SU-DHL-6 (cell line): ENCODE data around the gene OR6X1.

Experiments used
- H2AFZ ChIP-seq: fragments of 200-600 bp; sonication (generic); 2 replicates; pipeline ENCODE4 v1.6.1; 2014; ENCODE audit warnings: low read depth, mild to moderate bottlenecking, moderate library complexity, mixed read lengths, antibody characterized with exemption, low read length; ENCODE audit not compliant: severe bottlenecking
- H3F3A ChIP-seq: fragments of 200-600 bp; shearing (Covaris generic); 2 replicates; pipeline ENCODE4 v1.6.0; 2016; ENCODE audit warnings: antibody characterized with exemption, mild to moderate bottlenecking; ENCODE audit not compliant: insufficient read depth
- H3K27ac ChIP-seq: fragments of 200-600 bp; sonication (generic); 2 replicates; pipeline ENCODE4 v1.5.1; 2016; ENCODE audit warnings: low read depth, mild to moderate bottlenecking, low read length, moderate library complexity, mixed read lengths
- H3K27me3 ChIP-seq: fragments of 200-600 bp; sonication (generic), shearing (Covaris generic); 2 replicates; pipeline ENCODE4 v1.6.0; 2014; ENCODE audit warnings: mild to moderate bottlenecking, low read length
- H3K36me3 ChIP-seq: fragments of 200-600 bp; sonication (generic); 2 replicates; pipeline ENCODE4 v1.6.1; 2014; ENCODE audit warnings: mild to moderate bottlenecking, low read length, mixed read lengths
- H3K4me2 ChIP-seq: fragments of 300-600, 200-600 bp; shearing (Covaris generic), sonication (generic); 2 replicates; pipeline ENCODE4 v1.6.0; 2014; ENCODE audit warnings: low read length, low read depth, mild to moderate bottlenecking; ENCODE audit not compliant: poor library complexity, severe bottlenecking
- H3K4me3 ChIP-seq: fragments of 200-600 bp; sonication (generic); 2 replicates; pipeline ENCODE4 v1.5.1; 2014; ENCODE audit warnings: antibody characterized with exemption, low read length, mild to moderate bottlenecking, mixed read lengths; ENCODE audit not compliant: insufficient read depth, poor library complexity, severe bottlenecking
- H3K79me2 ChIP-seq: fragments of 200-600 bp; sonication (generic); 2 replicates; pipeline ENCODE4 v1.6.1; 2014; ENCODE audit warnings: mild to moderate bottlenecking, low read length, moderate library complexity; ENCODE audit not compliant: insufficient read depth
- H3K9ac ChIP-seq: fragments of 200-600 bp; sonication (generic); 2 replicates; pipeline ENCODE4 v1.7.0; 2014; ENCODE audit warnings: mild to moderate bottlenecking, low read length
- H3K9me2 ChIP-seq: fragments of 200-600 bp; sonication (generic); replicated peaks from 2 replicates; pipeline ENCODE4 v1.6.1; 2014; ENCODE audit warnings: low read length; ENCODE audit not compliant: insufficient read depth
- H3K9me3 ChIP-seq: fragments of 200-600 bp; sonication (generic); 2 replicates; pipeline ENCODE4 v1.6.1; 2014; ENCODE audit warnings: low read length, mixed read lengths; ENCODE audit not compliant: insufficient read depth
- H4K20me1 ChIP-seq: fragments of 200-600 bp; sonication (generic); 2 replicates; pipeline ENCODE4 v1.6.1; 2014; ENCODE audit warnings: low read depth, mild to moderate bottlenecking, antibody characterized with exemption, low read length, moderate library complexity, mixed read lengths
- EZH2phosphoT487 ChIP-seq: fragments of 200-600 bp; sonication (generic), shearing (Covaris generic); conservative IDR thresholded peaks from 2 replicates; pipeline ENCODE4 v1.6.1; 2018; ENCODE audit warnings: mild to moderate bottlenecking, antibody characterized with exemption, low read length, moderate library complexity, mixed read lengths
- TF ChIP-seq, protein P1 (sequence below): fragments of 200-600 bp; sonication (generic); IDR thresholded peaks from one replicate; pipeline ENCODE4 v1.5.1; 2017; ENCODE audit warnings: antibody characterized with exemption, mild to moderate bottlenecking, low read length, moderate library complexity; ENCODE audit not compliant: insufficient read depth, poor library complexity, severe bottlenecking

The OR6X1 gene, protein sequence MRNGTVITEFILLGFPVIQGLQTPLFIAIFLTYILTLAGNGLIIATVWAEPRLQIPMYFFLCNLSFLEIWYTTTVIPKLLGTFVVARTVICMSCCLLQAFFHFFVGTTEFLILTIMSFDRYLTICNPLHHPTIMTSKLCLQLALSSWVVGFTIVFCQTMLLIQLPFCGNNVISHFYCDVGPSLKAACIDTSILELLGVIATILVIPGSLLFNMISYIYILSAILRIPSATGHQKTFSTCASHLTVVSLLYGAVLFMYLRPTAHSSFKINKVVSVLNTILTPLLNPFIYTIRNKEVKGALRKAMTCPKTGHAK

DNA sequence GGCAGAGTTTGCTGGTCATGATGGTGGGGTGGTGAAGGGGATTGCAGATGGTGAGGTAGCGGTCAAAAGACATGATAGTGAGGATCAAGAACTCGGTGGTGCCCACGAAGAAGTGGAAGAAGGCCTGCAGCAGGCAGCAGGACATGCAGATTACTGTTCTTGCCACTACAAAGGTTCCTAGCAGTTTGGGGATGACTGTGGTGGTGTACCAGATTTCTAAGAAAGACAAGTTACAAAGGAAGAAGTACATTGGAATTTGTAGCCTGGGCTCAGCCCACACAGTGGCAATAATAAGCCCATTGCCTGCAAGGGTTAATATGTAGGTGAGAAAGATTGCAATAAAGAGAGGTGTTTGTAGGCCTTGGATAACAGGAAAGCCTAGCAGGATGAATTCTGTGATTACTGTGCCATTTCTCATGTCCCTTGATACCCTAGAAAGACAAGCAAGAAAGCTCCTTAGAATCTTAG lies at the start of gene OR6X1:
Gene OR6X1 (minus strand): TSS at position 418 of the 468 bp plus-strand sequence. CDS start 0 bp downstream, at position 418.
- Histone ChIP-seq H3K27me3 (peaks cover 2% of the 10 kb centered on the region; the same call in 1 of the 2 replicates), H2AFZ (no peak within 1 kb of the TSS), H3K4me3 (no peak within 1 kb of the TSS), H3K79me2 (no peaks in the 10 kb centered on the region), H4K20me1 (no peaks in the 10 kb centered on the region), H3K36me3 (no peaks in the 10 kb centered on the region), H3K9me3 (no peaks in the 10 kb centered on the region), H3K9me2 (no peaks in the 10 kb centered on the region), H3K9ac (no peak within 1 kb of the TSS), H3F3A (no peaks in the 10 kb centered on the region), H3K4me2 (no peak within 1 kb of the TSS), H3K27ac (no peak within 1 kb of the TSS)
- no peak for TF ChIP-seq EZH2phosphoT487
- TF ChIP-seq, protein P1, sequence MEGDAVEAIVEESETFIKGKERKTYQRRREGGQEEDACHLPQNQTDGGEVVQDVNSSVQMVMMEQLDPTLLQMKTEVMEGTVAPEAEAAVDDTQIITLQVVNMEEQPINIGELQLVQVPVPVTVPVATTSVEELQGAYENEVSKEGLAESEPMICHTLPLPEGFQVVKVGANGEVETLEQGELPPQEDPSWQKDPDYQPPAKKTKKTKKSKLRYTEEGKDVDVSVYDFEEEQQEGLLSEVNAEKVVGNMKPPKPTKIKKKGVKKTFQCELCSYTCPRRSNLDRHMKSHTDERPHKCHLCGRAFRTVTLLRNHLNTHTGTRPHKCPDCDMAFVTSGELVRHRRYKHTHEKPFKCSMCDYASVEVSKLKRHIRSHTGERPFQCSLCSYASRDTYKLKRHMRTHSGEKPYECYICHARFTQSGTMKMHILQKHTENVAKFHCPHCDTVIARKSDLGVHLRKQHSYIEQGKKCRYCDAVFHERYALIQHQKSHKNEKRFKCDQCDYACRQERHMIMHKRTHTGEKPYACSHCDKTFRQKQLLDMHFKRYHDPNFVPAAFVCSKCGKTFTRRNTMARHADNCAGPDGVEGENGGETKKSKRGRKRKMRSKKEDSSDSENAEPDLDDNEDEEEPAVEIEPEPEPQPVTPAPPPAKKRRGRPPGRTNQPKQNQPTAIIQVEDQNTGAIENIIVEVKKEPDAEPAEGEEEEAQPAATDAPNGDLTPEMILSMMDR = no peak

DNA sequence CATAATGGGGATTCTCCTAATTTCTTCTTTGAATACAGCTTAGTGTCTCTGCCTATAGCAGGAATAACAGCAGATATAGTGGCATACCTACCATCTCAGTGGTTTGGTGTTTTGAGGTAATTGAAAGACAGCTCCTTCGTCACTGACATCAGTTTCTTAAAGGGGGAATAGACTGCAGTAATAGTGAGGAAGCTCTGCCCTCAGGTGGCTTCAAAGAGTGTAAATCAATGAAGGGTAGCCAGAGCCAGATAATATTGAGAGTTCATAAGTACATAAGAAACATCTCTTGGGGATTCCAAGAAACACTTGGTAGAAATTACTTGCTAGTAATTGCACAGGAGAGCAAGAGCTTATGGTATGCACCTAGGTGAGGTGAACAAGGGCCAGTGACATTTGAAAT lies 47.4 kb upstream of the OR6X1 start:
- no peaks in the 10 kb centered on the region for H3F3A ChIP-seq
- H3K36me3 ChIP-seq = no peaks in the 10 kb centered on the region
- H3K27me3 ChIP-seq = no peaks in the 10 kb centered on the region
- no peak overlapping the region for H2AFZ ChIP-seq
- no peak overlapping the region for H3K4me2 ChIP-seq
- TF ChIP-seq, protein P1 = no peak
- TF ChIP-seq EZH2phosphoT487 = no peak
- H3K9me3 ChIP-seq = no peaks in the 10 kb centered on the region
- no peak overlapping the region for H3K9ac ChIP-seq
- no peaks in the 10 kb centered on the region for H4K20me1 ChIP-seq
- no peak overlapping the region for H3K4me3 ChIP-seq
- H3K9me2 ChIP-seq = no peaks in the 10 kb centered on the region
- no peaks in the 10 kb centered on the region for H3K79me2 ChIP-seq
- no peak overlapping the region for H3K27ac ChIP-seq

DNA sequence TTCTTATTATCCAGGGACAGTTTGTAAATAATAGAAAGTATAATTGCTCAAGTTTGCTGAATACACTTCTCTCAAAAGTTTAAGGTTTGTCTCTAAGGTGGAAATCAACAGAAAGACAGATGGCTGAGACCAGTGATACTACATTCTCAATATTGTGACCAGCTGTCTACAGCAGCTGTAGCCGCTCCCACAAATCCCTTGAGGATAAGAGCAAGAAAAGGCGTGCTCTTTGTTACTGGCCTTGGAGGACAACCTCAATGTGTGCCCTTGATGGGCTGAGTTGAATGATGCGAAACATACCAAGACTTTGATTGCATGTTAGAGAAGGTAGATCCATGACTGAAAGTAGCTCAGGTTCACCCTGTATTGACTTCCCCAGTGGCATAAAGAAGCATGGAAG lies 45.7 kb upstream of the OR6X1 start:
- Histone ChIP-seq H3K4me3 (no peak overlapping the region), H3K9me3 (no peaks in the 10 kb centered on the region), H3K27ac (no peak overlapping the region), H3K9me2 (no peaks in the 10 kb centered on the region), H3K79me2 (no peaks in the 10 kb centered on the region), H2AFZ (no peak overlapping the region), H3K4me2 (no peak overlapping the region), H3K9ac (no peak overlapping the region), H3F3A (no peaks in the 10 kb centered on the region), H3K36me3 (no peaks in the 10 kb centered on the region), H3K27me3 (no peaks in the 10 kb centered on the region), H4K20me1 (no peaks in the 10 kb centered on the region)
- TF ChIP-seq, protein P1 = no peak
- TF ChIP-seq EZH2phosphoT487 = no peak
